Left lung (tissue), 10 donors: Measurements from ENCODE around the gene RP9. TPM values are rescaled to one million over a fixed set of nuclear protein-coding genes. Genes with fewer than 3 reads are reported as not detected.
A peak's percentile ranks its signal among the peaks of the same experiment; 100 is the strongest.

Experiments
- ATAC-seq: fragments of 200-7000 bp; cut with Tn5 transposase; one replicate; pipeline ENCODE4 v1.9.1; 2020; ENCODE audit warnings: moderate library complexity
- DNase-seq, 4 donors: peaks; one replicate each; pipeline ENCODE4 v3.0.0-alpha.2; 2013 to 2020
- H3K27ac ChIP-seq, 2 donors: fragments of 200-600 bp; sonication (generic) in 1 of 2; one replicate each; pipeline versions ENCODE4 v1.5.0 to v1.8.0; 2020 to 2021
- H3K27me3 ChIP-seq, 2 donors: fragments of 200-600 bp; sonication (generic) in 1 of 2; one replicate each; pipeline versions ENCODE4 v1.5.0 to v1.8.0; 2020 to 2021
- H3K36me3 ChIP-seq, 2 donors: fragments of 200-600 bp; sonication (generic) in 1 of 2; one replicate each; pipeline versions ENCODE4 v1.5.0 to v1.8.0; 2020 to 2021
- H3K4me1 ChIP-seq, 2 donors: fragments of 200-600 bp; one replicate each; pipeline ENCODE4 v1.8.0; 2021
- H3K4me3 ChIP-seq, 2 donors: fragments of 200-600 bp; sonication (generic) in 1 of 2; one replicate each; pipeline versions ENCODE4 v1.5.0 to v1.8.0; 2020 to 2021; ENCODE audit warnings: mild to moderate bottlenecking in 1 of 2
- H3K9me3 ChIP-seq, 2 donors: fragments of 200-600 bp; sonication (generic) in 1 of 2; one replicate each; pipeline versions ENCODE4 v1.5.0 to v1.8.0; 2020 to 2021
- intact Hi-C, 2 donors: fragments of 100-400 bp; cut with DNase I; formaldehyde crosslinking; loops; one replicate each; pipeline versions ENCODE4 v1.11.2 to v1.14.2; 2022
- polyA plus RNA-seq, 6 donors: library from polyadenylated mRNA; unstranded; fragments of 120-200 nt; gene quantifications; one replicate each; pipeline ENCODE4 v1.2.1, GENCODE V29; 2013; ENCODE audit not compliant: insufficient read length in 6 of 6
- total RNA-seq, 2 donors: library from RNA; stranded (reverse); fragmentation: NEBNext Ultra II Directional; extraction: Animal tissue kit (Norgen Biotek cat#: 25700); gene quantifications; one replicate each; pipeline ENCODE4 v1.2.1, GENCODE V29; 2021
- TF ChIP-seq, protein P1 (sequence below), 2 donors: fragments of 200-600 bp; sonication (generic) in 1 of 2; IDR thresholded peaks; one replicate each; pipeline versions ENCODE4 v1.5.0 to v1.8.0; 2021; ENCODE audit warnings: antibody characterized with exemption in 2 of 2
- donor health status: DM: no; HTN: yes; CAD: no.
- donor health status: DM: no; HTN: no; CAD: no.

The RP9 gene
- total and polyA plus RNA-seq, 8 donors: 11.3 to 44.3 (median 34.4) TPM

DNA sequence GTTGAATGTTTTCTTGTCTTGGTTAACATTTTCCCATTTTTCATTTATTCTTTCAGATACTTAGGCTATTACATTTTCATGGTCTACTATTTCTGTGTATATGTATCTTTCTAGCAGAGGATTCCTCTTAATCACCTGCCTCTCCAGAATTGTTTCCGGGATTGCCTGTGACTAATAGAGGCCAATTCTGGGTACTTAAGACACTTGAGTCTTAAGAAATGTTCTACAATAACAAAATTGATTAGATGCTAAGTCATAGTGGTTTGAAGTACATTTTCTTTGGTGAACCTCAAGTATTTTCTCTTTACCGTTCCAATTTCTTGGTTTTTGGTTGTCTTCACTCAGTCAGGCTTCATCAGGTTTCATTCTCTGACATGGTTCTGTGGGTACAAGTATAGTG lies 46.6 kb upstream of the RP9 start:
- no peaks in the 10 kb centered on the region for H3K36me3 ChIP-seq
- no peaks in the 10 kb centered on the region for H3K27me3 ChIP-seq
- ATAC-seq: peak; percentile 30

GRCh38 chr7:33152087-33152486 lies 42.9 kb upstream of the RP9 start:
- peaks cover 0 to 4% of the 10 kb centered on the region in 2 donors for H3K4me1 ChIP-seq
- no peaks in the 10 kb centered on the region for H3K36me3 ChIP-seq
- intact Hi-C loops: no loop called here
- H3K27ac ChIP-seq: no peak overlapping the region
- no peak for DNase-seq
- no peak overlapping the region for H3K4me3 ChIP-seq
- ATAC-seq: no peak
- TF ChIP-seq, protein P1, sequence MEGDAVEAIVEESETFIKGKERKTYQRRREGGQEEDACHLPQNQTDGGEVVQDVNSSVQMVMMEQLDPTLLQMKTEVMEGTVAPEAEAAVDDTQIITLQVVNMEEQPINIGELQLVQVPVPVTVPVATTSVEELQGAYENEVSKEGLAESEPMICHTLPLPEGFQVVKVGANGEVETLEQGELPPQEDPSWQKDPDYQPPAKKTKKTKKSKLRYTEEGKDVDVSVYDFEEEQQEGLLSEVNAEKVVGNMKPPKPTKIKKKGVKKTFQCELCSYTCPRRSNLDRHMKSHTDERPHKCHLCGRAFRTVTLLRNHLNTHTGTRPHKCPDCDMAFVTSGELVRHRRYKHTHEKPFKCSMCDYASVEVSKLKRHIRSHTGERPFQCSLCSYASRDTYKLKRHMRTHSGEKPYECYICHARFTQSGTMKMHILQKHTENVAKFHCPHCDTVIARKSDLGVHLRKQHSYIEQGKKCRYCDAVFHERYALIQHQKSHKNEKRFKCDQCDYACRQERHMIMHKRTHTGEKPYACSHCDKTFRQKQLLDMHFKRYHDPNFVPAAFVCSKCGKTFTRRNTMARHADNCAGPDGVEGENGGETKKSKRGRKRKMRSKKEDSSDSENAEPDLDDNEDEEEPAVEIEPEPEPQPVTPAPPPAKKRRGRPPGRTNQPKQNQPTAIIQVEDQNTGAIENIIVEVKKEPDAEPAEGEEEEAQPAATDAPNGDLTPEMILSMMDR (IDR thresholded peaks at IDR 0.05): no peak
- no peaks in the 10 kb centered on the region for H3K27me3 ChIP-seq
- H3K9me3 ChIP-seq: no peaks in the 10 kb centered on the region

More for the DNA sequence above, 46.6 kb upstream of the RP9 start:
- Histone ChIP-seq H3K4me1 (peaks cover 0 to 4% of the 10 kb centered on the region in 2 donors), H3K27ac (no peak overlapping the region), H3K9me3 (no peaks in the 10 kb centered on the region), H3K4me3 (no peak overlapping the region)
- intact Hi-C loops: no loop called here
- DNase-seq: no peak
- TF ChIP-seq, protein P1 (IDR thresholded peaks at IDR 0.05): no peak

GRCh38 chr7:33145156-33145555 lies 36.0 kb upstream of the RP9 start:
- no peaks in the 10 kb centered on the region for H3K4me1 ChIP-seq
- intact Hi-C loops: no loop called here
- no peaks in the 10 kb centered on the region for H3K36me3 ChIP-seq
- DNase-seq (no peak), ATAC-seq (no peak)
- no peaks in the 10 kb centered on the region for H3K27me3 ChIP-seq
- TF ChIP-seq, protein P1 (IDR thresholded peaks at IDR 0.05): no peak
- H3K27ac ChIP-seq: no peak overlapping the region
- H3K4me3 ChIP-seq: no peak overlapping the region
- peaks cover 0 to 11% of the 10 kb centered on the region in 2 donors for H3K9me3 ChIP-seq

- Histone ChIP-seq H3K4me3 (no peak overlapping the region), H3K27ac (no peak overlapping the region), H3K27me3 (no peaks in the 10 kb centered on the region), H3K4me1 (no peaks in the 10 kb centered on the region), H3K36me3 (no peaks in the 10 kb centered on the region), H3K9me3 (peaks cover 0 to 11% of the 10 kb centered on the region in 2 donors)
- DNase-seq (no peak), ATAC-seq (no peak)
- intact Hi-C loops: no loop called here
- TF ChIP-seq, protein P1 (IDR thresholded peaks at IDR 0.05): no peak
These were observed 35.0 kb upstream of the RP9 start for GRCh38 chr7:33143996-33144718.

- Histone ChIP-seq H3K36me3 (no peaks in the 10 kb centered on the region), H3K4me3 (no peak overlapping the region), H3K4me1 (no peaks in the 10 kb centered on the region), H3K27me3 (no peaks in the 10 kb centered on the region), H3K27ac (no peak overlapping the region), H3K9me3 (peaks cover 0 to 11% of the 10 kb centered on the region in 2 donors)
- intact Hi-C loops: no loop called here
- DNase-seq: no peak
- no peak for ATAC-seq
- TF ChIP-seq, protein P1 (IDR thresholded peaks at IDR 0.05): no peak
These were observed 33.4 kb upstream of the RP9 start for GRCh38 chr7:33142585-33142984.
